PC-9 (cell line): ENCODE data around the gene RBM38.

Experiments used
- EZH2 ChIP-seq: fragments of 200-600 bp; sonication (generic); IDR thresholded peaks from 2 replicates; pipeline ENCODE4 v1.8.0; 2017; ENCODE audit warnings: antibody characterized with exemption, low read depth
- TF ChIP-seq, protein P1 (sequence below): fragments of 200-600 bp; sonication (generic); conservative IDR thresholded peaks from 2 replicates; pipeline ENCODE4 v1.6.1; 2017; ENCODE audit warnings: mixed run types, antibody characterized with exemption, mild to moderate bottlenecking, moderate library complexity

DNA sequence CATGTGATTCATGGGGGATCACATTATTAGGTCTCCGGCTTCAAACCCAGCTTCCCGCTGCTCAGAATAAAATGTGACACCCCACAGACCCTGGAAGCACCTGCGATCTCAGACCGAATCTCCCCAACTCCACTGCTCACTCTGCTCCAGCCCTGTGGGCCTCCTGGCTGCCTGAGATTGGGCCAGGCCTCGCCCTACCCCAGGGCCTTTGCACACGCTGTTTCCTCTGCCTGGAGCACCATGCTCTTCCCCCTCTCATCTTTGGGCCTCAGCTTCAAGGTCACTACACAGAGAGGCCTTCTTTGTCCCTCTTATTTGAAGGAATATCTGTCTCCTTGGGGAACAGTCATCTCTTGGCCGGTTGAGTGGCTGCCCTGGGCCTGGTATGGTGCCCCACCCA is 48.8 kb downstream of the RBM38 start:
- no peak for TF ChIP-seq EZH2
- TF ChIP-seq, protein P1, sequence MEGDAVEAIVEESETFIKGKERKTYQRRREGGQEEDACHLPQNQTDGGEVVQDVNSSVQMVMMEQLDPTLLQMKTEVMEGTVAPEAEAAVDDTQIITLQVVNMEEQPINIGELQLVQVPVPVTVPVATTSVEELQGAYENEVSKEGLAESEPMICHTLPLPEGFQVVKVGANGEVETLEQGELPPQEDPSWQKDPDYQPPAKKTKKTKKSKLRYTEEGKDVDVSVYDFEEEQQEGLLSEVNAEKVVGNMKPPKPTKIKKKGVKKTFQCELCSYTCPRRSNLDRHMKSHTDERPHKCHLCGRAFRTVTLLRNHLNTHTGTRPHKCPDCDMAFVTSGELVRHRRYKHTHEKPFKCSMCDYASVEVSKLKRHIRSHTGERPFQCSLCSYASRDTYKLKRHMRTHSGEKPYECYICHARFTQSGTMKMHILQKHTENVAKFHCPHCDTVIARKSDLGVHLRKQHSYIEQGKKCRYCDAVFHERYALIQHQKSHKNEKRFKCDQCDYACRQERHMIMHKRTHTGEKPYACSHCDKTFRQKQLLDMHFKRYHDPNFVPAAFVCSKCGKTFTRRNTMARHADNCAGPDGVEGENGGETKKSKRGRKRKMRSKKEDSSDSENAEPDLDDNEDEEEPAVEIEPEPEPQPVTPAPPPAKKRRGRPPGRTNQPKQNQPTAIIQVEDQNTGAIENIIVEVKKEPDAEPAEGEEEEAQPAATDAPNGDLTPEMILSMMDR, result no peak
